Loucy (cell line): ENCODE results near the gene ETFA.

Experiments
- CTCF ChIP-seq: fragments of 200-600 bp; sonication (generic); conservative IDR thresholded peaks from 2 replicates; pipeline ENCODE4 v1.5.1; 2014; ENCODE audit warnings: mild to moderate bottlenecking, antibody characterized with exemption, low read length
- EZH2phosphoT487 ChIP-seq: fragments of 200-600 bp; IDR thresholded peaks from 2 replicates; pipeline ENCODE4 v1.6.1; 2018; ENCODE audit warnings: antibody characterized with exemption, mild to moderate bottlenecking, moderate library complexity, borderline replicate concordance

DNA sequence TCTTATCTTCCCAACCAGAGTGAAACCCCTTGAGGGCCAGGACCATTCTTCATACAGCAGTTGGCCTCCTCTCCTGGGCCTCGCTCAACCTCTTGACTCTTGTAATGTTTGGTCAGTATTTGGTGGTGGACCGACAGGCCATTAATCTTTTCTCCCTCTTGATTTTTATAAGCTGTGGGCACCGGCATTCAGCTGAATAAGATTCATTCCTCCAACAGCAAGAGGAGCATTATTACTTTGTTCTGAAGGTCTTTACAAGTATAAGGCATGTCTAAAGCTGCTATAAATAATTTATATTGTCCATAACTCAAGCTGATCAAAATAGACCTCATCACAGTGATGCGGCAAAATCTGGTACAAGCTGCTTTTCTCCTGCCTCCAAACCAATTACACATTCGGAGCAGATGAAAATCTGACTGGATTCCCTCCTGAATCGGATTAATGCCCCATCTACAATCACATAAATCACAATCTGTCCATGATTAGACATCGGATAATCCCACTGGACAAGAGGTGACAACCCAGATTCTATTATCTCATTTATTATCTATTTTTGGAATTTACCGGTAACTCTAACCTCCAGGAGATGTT lies 16.9 kb upstream of the ETFA start:
- TF ChIP-seq CTCF (no peak), EZH2phosphoT487 (no peak)
